NB4 (cell line): Measurements from ENCODE around the gene CCDC178.

Source experiments
- CTCF ChIP-seq: IDR thresholded peaks from one replicate; pipeline ENCODE4 v1.5.1; 2012; ENCODE audit warnings: low read depth, low read length
- POLR2A ChIP-seq: IDR thresholded peaks from 2 replicates; pipeline ENCODE4 v1.6.1; 2011; ENCODE audit warnings: mild to moderate bottlenecking; ENCODE audit not compliant: insufficient read length; ENCODE audit errors: extremely low read depth

- TF ChIP-seq CTCF (no peak), POLR2A (no peak)
These were observed 343.4 kb downstream of the CCDC178 start for GRCh38 chr18:33097126-33097525.
